A549 treated with GW870086 at 1 μM for 4 hours (cell line): ENCODE data around the gene SPDEF. TPM values are rescaled to one million over a fixed set of nuclear protein-coding genes. Genes with fewer than 3 reads are reported as not detected.

Experiments
- total RNA-seq: library from RNA; stranded (reverse); fragments of 200-300 nt; extraction: Qiagen RNA extraction; gene quantifications from 5 replicates; pipeline ENCODE4 v1.2.3, GENCODE V29; 2022; ENCODE audit warnings: low read depth

The SPDEF gene
- total RNA-seq, result 1.2 to 2.1 TPM (median 1.9 TPM) in 5 replicates

DNA sequence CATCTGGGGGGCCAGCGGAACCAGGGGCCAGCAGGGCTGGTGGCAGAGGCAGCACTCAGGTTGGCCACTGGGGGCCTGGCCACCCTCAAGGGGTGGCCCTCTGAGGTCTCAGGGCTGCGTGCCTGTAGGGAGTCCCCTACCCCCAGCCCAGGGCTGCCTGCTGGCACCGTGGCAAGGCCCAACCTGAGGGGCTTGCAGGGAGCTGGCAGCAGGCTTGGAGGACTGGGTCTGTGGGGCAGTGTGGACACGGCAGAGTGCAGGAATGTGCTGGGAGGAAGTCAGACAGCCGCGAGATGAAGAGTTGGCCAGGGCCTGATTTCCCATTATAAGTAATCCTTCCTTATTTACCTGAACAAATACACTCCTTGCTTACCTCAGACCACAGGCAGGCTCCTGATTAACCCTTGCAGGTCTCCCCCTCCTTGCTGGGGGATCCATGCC is at the start of gene SPDEF:
SPDEF (minus strand) TSS at position 299 of the 441 bp plus-strand sequence. CDS start 11,874 bp downstream, outside the sequence.

Other genes with a start within 250 kb of the SPDEF start
- 6.0 to 8.1 TPM (median 6.4 TPM) in 5 replicates for gene NUDT3, start 163.7 kb downstream of the SPDEF start, total RNA-seq
- 2,020 to 2,216 TPM (median 2,116 TPM) in 5 replicates for gene RPS10, start 130.3 kb downstream of the SPDEF start, total RNA-seq
- gene PACSIN1, start 90.3 kb downstream of the SPDEF start, total RNA-seq, result 0.03 to 0.08 TPM (median 0.03 TPM) in 3 of 5 replicates, not detected in the others
- 33.1 to 35.7 TPM (median 34.6 TPM) in 5 replicates for gene ILRUN, start 140.4 kb upstream of the SPDEF start, total RNA-seq
- gene SNRPC, start 201.2 kb upstream of the SPDEF start, total RNA-seq, result 198 to 240 TPM (median 202 TPM) in 5 replicates
- 4.1 to 5.9 TPM (median 5.7 TPM) in 5 replicates for gene BLTP3A, start 235.8 kb upstream of the SPDEF start, total RNA-seq